ENCODE measurements around the gene CDK18. TPM values are rescaled to one million over a fixed set of nuclear protein-coding genes. Genes with fewer than 3 reads are reported as not detected.

The CDK18 gene
- polyA plus RNA-seq, 4 donors, result 20.1 to 34.5 (median 25.5) TPM

DNA sequence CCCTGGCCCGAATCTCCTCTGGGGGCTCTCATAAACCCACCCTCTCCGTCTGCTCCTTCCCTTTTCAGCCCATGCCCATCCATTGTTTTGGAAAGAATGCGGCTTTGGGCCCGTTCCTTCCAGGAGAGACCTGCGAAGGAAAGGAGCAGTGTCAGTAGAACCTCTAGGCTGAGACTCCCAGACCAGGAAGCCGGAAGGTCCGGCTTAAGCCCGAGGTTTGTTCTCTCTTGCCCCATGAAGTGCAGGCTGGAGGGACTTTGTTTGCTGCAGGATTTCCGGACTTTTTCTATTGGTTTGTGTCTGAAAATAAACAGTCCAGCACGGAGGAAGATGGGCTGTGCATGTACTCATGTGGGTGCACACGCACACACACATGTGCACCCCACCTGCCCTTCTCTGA, 77.6 kb downstream of the CDK18 start:
- no peak for DNase-seq (ENCODE audit: low read depth in 4 of 4, low spot score in 3 of 4)

Other genes starting within 250 kb of the CDK18 start
- 10 to 100 TPM in 3 of 4 donors, 1 to 10 TPM in 1; 7.6 to 12.5 (median 11.1) TPM for gene NUAK2, start 182.9 kb upstream of the CDK18 start, polyA plus RNA-seq (ENCODE audit: insufficient read length in 4 of 4)
- gene KLHDC8A, start 147.7 kb upstream of the CDK18 start, polyA plus RNA-seq (ENCODE audit: insufficient read length in 4 of 4), result 1 to 10 TPM; 1.5 to 2.4 (median 2.2) TPM
- gene LEMD1, start 82.6 kb upstream of the CDK18 start, polyA plus RNA-seq (ENCODE audit: insufficient read length in 4 of 4), result 1 to 10 TPM; 2.8 to 3.9 (median 3.4) TPM
- gene BLACAT1, start 48.6 kb upstream of the CDK18 start, polyA plus RNA-seq (ENCODE audit: insufficient read length in 4 of 4), result 1 to 10 TPM; 2.9 to 3.0 (median 3.0) TPM
- 10 to 100 TPM; 13.4 to 21.5 (median 18.2) TPM for gene ELK4, start 127.3 kb downstream of the CDK18 start, polyA plus RNA-seq (ENCODE audit: insufficient read length in 4 of 4)
- 10 to 100 TPM in 2 of 4 donors, 1 to 10 TPM in 2; 9.3 to 10.1 (median 9.8) TPM for gene SLC45A3, start 175.8 kb downstream of the CDK18 start, polyA plus RNA-seq (ENCODE audit: insufficient read length in 4 of 4)
- 100 to 1,000 TPM; 327 to 402 (median 367) TPM for gene NUCKS1, start 245.5 kb downstream of the CDK18 start, polyA plus RNA-seq (ENCODE audit: insufficient read length in 4 of 4)

Data from right renal pelvis (tissue), 4 donors.